HG03432 (cell line): ENCODE results near the gene CASP7.

ENCODE experiments used
- ATAC-seq: cut with Tn5 transposase; IDR thresholded peaks from one replicate; pipeline ENCODE4 v1.9.1; 2021; ENCODE audit warnings: mild to moderate bottlenecking, moderate library complexity; ENCODE audit not compliant: unreplicated experiment

Gene CASP7

GRCh38 chr10:113711142-113711541 lies 31.4 kb downstream of the CASP7 start:
- no peak for ATAC-seq

GRCh38 chr10:113712024-113712423 lies 32.3 kb downstream of the CASP7 start:
- no peak for ATAC-seq

- ATAC-seq = no peak
Measured at GRCh38 chr10:113712755-113713639, 33.3 kb downstream of the CASP7 start.

- no peak for ATAC-seq
Measured at GRCh38 chr10:113713640-113713982, 33.9 kb downstream of the CASP7 start.

GRCh38 chr10:113716109-113716910 lies 36.6 kb downstream of the CASP7 start:
- peak; percentile 55 for ATAC-seq

- ATAC-seq = no peak
Measured at GRCh38 chr10:113718969-113719822, 39.5 kb downstream of the CASP7 start.

GRCh38 chr10:113720386-113720785 lies 40.7 kb downstream of the CASP7 start:
- ATAC-seq = no peak

- no peak for ATAC-seq
Measured at GRCh38 chr10:113732160-113732881, 52.6 kb downstream of the CASP7 start.

- no peak for ATAC-seq
Measured at GRCh38 chr10:113732966-113733365, 53.3 kb downstream of the CASP7 start.

- ATAC-seq = no peak
Measured at GRCh38 chr10:113733635-113734034, 53.9 kb downstream of the CASP7 start.

- ATAC-seq = peak; percentile 90
Measured at GRCh38 chr10:113735913-113736312, 56.2 kb downstream of the CASP7 start.

GRCh38 chr10:113736576-113736975 lies 56.9 kb downstream of the CASP7 start:
- no peak for ATAC-seq

GRCh38 chr10:113739031-113739430 lies 59.3 kb downstream of the CASP7 start:
- ATAC-seq = no peak

GRCh38 chr10:113739577-113739976 lies 59.9 kb downstream of the CASP7 start:
- ATAC-seq = no peak

- ATAC-seq = no peak
Measured at GRCh38 chr10:113740850-113741249, 61.1 kb downstream of the CASP7 start.

- no peak for ATAC-seq
Measured at GRCh38 chr10:113742466-113742865, 62.8 kb downstream of the CASP7 start.

GRCh38 chr10:113743594-113743993 lies 63.9 kb downstream of the CASP7 start:
- ATAC-seq = no peak

GRCh38 chr10:113745374-113745773 lies 65.7 kb downstream of the CASP7 start:
- no peak for ATAC-seq

GRCh38 chr10:113746217-113746957 lies 66.7 kb downstream of the CASP7 start:
- no peak for ATAC-seq
